ENCODE data around the gene ARMH4.
A peak's percentile ranks its signal among the peaks of the same experiment; 100 is the strongest.
"Not testable (repeated sequence)": the region's sequence is repeated elsewhere in the genome, so short reads cannot be mapped to it uniquely, and the experiment has no call there.

Gene ARMH4

GRCh38 chr14:58143106-58143505 is 8.9 kb downstream of the ARMH4 start:
- DNase-seq (ENCODE audit: low read depth): no peak

GRCh38 chr14:58141893-58142292 is 10.1 kb downstream of the ARMH4 start:
- DNase-seq (ENCODE audit: low read depth): no peak

GRCh38 chr14:58138714-58139482 is 13.1 kb downstream of the ARMH4 start:
- DNase-seq (ENCODE audit: low read depth): no peak

GRCh38 chr14:58138031-58138713 is 13.8 kb downstream of the ARMH4 start:
- DNase-seq (ENCODE audit: low read depth): peak; percentile 42

GRCh38 chr14:58133739-58134138 is 18.3 kb downstream of the ARMH4 start:
- no peak for DNase-seq (ENCODE audit: low read depth)

GRCh38 chr14:58131386-58131785 is 20.6 kb downstream of the ARMH4 start:
- DNase-seq (ENCODE audit: low read depth): no peak

GRCh38 chr14:58130116-58130782 is 21.8 kb downstream of the ARMH4 start:
- DNase-seq (ENCODE audit: low read depth): no peak

- no peak for DNase-seq (ENCODE audit: low read depth)
These were observed 22.8 kb downstream of the ARMH4 start for GRCh38 chr14:58129208-58129607.

- no peak for DNase-seq (ENCODE audit: low read depth)
These were observed 23.6 kb downstream of the ARMH4 start for GRCh38 chr14:58128416-58128815.

GRCh38 chr14:58122546-58122945 is 29.5 kb downstream of the ARMH4 start:
- DNase-seq (ENCODE audit: low read depth): not testable (repeated sequence)

GRCh38 chr14:58121530-58122186 is 30.4 kb downstream of the ARMH4 start:
- DNase-seq (ENCODE audit: low read depth): no peak

GRCh38 chr14:58119381-58119780 is 32.6 kb downstream of the ARMH4 start:
- no peak for DNase-seq (ENCODE audit: low read depth)

GRCh38 chr14:58118097-58118815 is 33.8 kb downstream of the ARMH4 start:
- no peak for DNase-seq (ENCODE audit: low read depth)

GRCh38 chr14:58109744-58110143 is 42.3 kb downstream of the ARMH4 start:
- DNase-seq (ENCODE audit: low read depth): no peak

- DNase-seq (ENCODE audit: low read depth): no peak
These were observed 43.3 kb downstream of the ARMH4 start for GRCh38 chr14:58108717-58109116.

GRCh38 chr14:58107947-58108552 is 44.0 kb downstream of the ARMH4 start:
- peak; percentile 4 for DNase-seq (ENCODE audit: low read depth)

- no peak for DNase-seq (ENCODE audit: low read depth)
These were observed 45.0 kb downstream of the ARMH4 start for GRCh38 chr14:58107041-58107440.

- no peak for DNase-seq (ENCODE audit: low read depth)
These were observed 45.6 kb downstream of the ARMH4 start for GRCh38 chr14:58106446-58106845.

- DNase-seq (ENCODE audit: low read depth): no peak
These were observed 47.2 kb downstream of the ARMH4 start for GRCh38 chr14:58104808-58105207.

GRCh38 chr14:58100735-58101368 is 51.2 kb downstream of the ARMH4 start:
- DNase-seq (ENCODE audit: low read depth): no peak

GRCh38 chr14:58099682-58100081 is 52.3 kb downstream of the ARMH4 start:
- DNase-seq (ENCODE audit: low read depth): no peak

Data from CMK (cell line).